Left renal cortex interstitium (tissue), 4 donors: Measurements from ENCODE around the gene SPEM2. TPM values are rescaled to one million over a fixed set of nuclear protein-coding genes. Genes with fewer than 3 reads are reported as not detected.
A peak's percentile ranks its signal among the peaks of the same experiment; 100 is the strongest.

ENCODE experiments used
- DNase-seq, 4 donors: peaks; one replicate each; pipeline ENCODE4 v3.0.0-alpha.2; 2013; ENCODE audit warnings: low read depth in 4 of 4, low spot score in 2 of 4, missing footprints in 1 of 4
- polyA plus RNA-seq, 4 donors: library from polyadenylated mRNA; unstranded; fragments of 120-200 nt; gene quantifications; one replicate each; pipeline ENCODE4 v1.2.1, GENCODE V29; 2013; ENCODE audit not compliant: insufficient read length in 4 of 4

SPEM2 gene
- polyA plus RNA-seq, result under 1 TPM in 1 of 4 donors, not detected in 3; 0.06 TPM

GRCh38 chr17:7425316-7425715 lies at the start of gene SPEM2:
Gene SPEM2 (plus strand): TSS chr17:7425616. CDS start chr17:7425689, 73 bp downstream.
- DNase-seq, result no peak

DNA sequence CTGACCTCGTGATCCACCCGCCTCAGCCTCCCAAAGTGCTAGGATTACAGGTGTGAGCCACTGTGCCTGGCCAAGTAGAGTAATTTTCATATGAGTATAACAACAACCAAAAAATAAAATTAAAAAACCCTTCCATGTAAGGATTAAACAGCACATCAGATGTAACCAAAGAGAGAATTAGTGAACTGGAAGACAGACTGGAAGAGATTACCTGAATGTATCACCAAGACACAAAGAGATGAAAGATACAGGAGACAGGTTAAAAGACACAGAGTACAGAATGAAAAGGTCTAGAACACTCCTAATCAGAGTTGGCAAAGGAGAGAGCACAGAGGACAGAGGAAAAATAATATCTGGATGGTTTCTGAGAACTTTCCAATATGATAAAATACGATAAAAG lies 46.3 kb upstream of the SPEM2 start:
- DNase-seq, result no peak

GRCh38 chr17:7380321-7380720 lies 45.1 kb upstream of the SPEM2 start:
- no peak for DNase-seq

DNA sequence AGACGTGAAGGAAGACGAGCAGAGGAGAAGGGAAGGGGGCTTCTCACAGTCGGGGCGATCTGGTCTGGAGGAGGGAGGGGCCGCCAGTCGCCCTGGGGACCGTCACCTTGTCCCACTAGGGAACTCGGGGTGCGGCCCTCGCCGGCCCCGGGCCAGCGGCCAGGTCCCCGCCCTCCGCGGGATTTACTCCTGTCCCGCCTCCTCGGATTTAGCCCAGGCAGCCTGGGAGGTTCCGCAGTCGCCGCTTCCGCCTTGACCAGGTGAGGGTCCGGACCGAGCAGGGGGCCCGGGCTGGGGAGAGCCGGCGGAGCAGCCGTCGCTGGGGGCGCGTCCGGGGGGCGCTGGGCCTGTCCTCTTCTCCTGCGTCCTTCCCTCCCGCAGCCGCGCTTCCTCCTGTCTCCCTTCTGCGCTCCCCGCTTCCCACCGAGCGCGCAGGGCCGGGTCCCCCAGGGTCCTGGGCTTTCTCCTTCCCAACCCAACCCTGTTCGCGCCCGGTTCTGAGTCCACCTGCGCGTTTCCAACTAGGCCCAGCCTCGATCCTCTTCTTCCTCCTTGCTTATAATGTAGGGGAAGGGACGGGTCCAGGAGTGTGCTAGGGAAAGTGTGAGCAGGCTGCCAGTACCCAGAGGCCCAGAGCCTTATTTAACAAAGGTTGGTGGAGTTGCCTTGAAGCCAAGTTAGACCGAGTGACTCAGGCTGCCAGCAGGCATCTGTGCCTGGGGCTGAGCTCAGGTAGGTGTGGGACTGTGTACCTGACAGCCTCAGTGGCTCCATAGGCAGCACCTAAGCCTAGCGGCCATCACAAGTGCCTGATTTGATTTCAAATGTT lies 44.3 kb upstream of the SPEM2 start, which contains the start of gene TNK1:
TNK1 (plus strand) TSS at position 235 of the 829 bp plus-strand sequence. CDS start 1,838 bp downstream, outside the sequence.
- peak in 1 of 4 donors; percentile 13 for DNase-seq

DNA sequence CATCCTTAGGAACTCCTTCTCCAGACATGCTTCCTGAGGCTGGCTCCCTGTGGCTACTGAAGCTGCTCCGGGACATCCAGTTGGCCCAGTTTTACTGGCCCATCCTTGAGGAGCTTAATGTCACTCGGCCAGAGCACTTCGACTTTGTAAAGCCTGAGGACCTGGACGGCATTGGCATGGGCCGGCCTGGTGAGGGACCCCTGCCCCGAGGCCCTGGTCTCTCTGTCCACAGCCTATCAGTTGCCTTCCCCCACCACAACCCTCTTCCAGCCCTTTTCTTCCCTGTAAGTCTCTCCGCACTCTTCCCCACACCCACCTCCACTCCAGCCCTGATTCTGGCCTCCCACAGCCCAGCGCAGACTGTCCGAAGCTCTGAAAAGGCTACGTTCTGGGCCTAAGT lies 42.5 kb upstream of the SPEM2 start:
- DNase-seq, result no peak

- DNase-seq, result no peak
These were observed 42.1 kb upstream of the SPEM2 start for GRCh38 chr17:7383371-7383741.

DNA sequence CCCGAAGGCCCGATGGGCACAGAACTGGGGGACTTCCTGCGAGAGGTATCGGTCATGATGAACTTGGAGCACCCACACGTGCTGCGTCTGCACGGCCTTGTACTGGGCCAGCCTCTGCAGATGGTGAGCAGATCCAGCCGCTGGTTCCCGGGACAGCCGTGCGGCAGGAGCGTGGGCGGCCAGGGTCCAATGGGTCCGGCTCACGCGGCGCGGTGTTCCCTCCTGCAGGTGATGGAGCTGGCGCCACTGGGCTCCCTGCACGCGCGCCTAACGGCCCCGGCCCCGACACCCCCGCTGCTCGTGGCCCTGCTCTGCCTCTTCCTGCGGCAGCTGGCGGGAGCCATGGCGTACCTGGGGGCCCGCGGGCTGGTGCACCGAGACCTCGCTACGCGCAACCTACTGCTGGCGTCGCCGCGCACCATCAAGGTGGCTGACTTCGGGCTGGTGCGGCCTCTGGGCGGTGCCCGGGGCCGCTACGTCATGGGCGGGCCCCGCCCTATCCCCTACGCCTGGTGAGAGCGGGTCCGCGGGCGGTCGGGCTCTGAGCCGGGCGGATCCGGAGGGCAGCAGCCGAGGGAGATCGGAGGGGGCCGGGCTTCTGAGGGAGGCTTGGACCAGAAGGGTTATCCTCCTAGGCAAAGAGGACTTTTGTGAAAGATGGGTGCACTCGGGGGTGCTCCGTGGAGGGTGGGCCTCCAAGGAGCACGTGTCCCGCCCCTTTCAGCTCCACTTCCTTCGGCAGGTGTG lies 41.5 kb upstream of the SPEM2 start:
- DNase-seq, result no peak

DNA sequence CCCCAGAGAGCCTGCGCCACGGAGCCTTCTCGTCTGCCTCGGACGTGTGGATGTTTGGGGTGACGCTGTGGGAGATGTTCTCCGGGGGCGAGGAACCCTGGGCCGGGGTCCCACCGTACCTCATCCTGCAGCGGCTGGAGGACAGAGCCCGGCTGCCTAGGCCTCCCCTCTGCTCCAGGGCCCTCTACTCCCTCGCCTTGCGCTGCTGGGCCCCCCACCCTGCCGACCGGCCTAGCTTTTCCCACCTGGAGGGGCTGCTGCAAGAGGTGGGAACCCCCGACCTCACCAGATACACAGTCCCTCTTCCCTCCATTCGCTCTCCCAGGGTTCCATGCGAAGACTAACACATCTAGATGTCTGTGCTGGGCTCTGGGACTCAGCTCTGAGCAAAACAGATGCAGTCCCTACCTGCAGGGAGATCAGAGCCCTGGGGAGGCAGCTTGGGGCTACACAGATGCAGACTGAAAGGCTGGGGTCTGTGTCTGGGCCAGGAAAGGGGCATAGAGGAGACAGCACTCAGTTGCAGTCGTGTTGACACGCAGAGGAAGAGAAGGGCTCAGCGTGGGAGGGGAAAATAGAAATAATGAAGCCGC lies 40.8 kb upstream of the SPEM2 start:
- no peak for DNase-seq

DNA sequence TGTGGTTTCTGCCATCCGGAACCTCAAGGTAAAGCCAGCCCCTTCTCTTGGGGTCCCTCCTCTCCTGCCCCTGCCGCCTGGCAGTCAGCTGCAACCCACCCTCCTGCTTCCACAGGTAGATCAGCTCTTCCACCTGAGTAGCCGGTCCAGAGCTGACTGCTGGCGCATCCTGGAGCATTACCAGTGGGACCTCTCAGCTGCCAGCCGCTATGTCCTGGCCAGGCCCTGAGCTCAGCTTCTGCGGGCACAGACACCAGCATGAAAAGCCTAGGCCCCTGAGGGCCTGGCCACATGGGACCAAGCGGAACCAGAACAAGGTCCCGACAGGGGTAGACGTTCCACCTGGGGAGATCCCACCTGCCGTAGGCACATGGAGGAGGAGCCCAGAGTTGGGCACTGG lies 36.6 kb upstream of the SPEM2 start:
- no peak for DNase-seq

DNA sequence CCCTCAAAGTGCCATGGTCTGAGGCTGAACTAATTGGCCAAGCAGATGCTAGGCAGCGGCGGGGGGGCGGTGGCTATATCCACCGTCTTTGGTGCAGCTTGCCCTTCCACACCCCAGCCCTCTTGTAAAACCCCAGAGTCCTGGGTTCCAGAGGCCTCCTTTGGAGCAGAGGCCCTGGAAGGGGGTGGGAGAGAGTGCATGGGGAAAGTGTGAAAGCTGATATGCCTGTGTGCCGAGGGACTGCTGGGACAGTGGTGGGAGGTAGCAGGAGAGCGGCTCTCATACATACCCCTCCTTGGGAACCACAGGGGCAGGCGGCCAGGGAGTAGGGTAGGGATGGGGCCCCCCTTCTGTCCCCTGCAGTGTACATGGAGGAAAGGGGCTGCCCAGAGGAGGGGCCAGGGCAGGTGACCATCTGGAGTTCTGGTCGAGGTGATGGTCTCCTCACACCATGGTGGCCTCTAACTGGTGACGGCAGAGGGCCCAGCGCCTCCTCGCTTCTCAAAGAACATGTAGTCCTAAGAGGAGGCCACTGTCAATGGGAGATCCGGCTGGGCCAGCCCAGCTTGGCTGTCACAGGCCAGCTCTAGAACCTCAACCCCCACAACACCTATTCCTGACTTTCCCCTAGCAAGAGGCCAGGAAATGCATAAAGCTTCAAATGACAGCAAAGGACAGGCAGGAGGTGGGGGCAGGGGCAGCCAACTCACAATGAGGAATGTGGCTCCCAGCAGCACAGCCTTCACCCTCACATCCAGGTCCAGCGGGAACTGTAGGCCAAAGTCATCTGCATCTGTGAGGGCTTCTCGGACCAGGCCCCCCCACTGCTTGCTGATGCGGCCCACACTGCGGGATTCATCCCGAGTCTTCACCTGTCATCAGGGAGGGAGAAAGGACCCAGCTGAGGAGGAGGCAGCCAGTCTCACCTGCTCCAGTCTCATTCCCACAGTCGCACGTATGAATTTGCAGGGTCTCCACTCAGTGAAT lies 35.2 kb upstream of the SPEM2 start:
- DNase-seq, result no peak

DNA sequence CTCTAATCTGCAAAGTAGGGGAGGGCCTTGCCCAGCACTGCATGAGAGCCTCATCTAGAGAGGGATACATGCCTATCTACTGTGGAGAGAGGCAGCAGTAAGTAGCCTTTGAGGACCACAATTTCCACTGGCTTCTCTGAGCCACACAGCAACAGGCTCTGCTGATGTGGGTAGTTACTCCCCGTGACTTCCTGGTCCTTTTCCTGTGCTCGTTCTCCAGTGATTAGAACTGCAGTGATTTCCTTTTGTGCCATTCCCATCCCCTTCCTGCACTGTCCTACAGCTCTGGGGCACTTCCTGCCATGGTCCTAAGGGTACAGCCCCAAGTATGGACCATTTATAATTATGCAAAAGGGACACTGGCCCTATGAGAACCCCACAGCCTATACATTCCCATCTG lies 34.1 kb upstream of the SPEM2 start:
- DNase-seq, result no peak

DNA sequence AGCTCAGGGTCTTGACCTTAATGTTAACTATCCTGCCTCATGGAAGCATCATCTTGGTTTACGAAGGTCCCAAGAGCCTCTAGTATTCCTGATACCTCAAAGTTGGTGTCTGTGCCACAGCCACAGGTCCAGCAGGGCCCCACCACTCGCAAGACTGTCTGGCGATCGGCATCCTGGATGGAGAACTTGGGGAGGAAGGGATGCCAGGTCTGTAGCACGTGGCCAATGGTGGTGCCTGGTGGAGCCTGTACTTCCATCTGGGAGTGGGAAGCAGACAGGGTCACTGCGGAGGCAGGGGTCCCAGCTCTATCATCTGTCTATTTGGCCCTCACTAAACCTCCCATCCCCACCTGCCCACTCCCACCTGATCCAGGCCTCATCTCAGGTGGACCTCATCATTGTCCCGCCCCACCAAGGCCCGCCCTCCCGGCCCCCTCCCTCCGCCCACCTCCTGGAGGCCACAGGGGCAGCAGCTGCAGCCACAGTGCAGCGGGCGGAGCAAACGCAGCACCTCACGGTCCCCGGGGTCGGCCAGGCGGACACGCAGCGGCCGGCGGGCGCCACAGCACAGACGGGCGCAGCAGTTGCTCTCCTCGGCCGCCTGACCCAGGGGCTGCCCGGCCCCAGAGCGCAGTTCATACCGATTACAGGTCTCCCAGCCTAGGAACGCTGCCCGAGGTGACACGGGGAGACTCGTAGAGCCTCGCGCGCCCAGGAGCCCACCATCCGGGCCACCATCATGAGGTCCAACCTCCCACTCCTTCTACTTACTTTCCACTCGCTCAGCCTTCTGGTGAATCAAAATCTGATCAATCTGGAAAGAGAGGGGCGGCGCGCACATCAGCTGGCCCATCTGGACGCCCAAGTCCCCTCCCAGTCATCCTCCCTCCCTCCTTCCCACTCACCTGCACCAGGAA lies 32.5 kb upstream of the SPEM2 start:
- DNase-seq, result no peak

DNA sequence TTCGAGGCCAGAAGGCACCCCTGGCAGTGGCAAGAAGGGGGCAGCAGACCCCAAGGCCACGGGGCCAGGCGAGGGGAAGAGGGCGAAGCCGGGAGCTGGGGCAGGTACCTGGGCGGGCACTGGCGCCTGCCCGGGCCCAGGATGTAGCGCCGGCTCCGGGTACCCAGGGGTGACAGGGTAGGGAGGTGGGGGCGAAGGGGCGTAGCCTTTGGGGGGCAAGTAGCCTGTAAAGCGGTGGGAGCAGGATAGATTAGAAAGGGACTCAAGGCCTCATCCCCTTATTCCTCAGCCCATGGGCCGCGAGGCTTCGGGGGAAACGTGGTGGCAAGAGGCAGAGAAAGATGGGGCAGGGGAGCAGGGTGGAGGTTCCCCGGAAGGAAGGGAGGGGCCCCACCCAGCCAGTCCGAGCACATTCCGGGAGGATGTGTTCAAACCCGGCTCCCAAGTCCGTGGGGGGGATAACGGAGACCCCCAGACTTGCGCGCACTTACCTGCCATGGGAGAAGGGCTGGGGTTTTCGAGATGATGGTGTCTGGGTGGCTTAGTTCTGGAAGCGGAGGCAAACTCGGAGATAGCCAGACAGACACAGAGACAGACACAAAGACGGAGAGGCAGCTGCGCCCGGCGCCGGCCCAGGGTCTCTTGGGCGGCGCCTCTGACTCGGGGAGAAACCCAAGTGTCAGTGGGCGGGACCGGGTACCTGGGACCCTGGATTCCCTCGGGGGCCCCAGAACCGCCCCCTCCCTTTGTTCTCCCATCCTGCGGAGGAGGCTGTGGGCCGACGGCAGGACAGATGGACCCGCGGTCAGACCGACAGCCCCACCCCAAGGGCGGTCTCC lies 31.6 kb upstream of the SPEM2 start:
- DNase-seq, result no peak

DNA sequence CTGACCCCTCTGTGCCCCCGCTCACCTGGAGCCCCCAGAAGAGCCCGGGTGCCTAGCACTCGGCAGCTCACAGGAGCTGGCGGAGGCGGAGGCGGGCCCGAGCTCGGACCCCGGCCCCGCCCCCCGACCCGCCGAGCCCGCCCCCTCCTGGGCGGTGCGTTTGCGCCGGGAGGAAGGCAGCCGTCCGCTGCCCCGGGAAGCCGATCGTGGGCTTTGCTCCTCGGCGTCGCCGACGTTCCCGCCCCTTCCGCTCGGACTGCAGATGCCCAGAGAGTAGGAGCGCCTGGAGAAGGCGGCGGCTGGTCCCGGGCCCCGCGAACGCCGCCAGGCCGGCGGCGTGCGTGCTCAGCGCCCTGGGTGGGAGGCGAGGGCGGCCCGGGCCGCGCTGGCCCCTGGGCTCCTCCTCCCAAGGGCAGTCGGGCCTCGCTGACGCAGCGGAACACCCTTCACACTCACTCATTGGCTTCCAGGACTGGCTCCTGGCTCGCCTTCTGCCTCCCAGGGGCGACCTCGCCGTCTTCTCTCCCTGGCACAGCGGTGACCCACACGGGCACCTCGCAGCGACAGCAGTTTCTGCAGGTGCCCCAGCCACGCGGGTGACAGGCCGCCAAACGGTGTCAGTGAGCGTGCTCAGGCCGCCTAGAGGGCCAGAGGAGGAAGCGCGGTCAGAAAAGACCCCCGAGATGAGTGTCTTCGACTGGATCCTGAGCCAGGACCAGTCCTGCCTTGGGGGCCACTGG lies 30.8 kb upstream of the SPEM2 start, which contains the start of gene PLSCR3:
PLSCR3 (minus strand) TSS at position 74 of the 740 bp plus-strand sequence. CDS start 415 bp downstream, outside the sequence.
- DNase-seq, result peak in 2 of 4 donors; percentile 63 to 76

GRCh38 chr17:7396147-7396546 lies 29.3 kb upstream of the SPEM2 start:
- no peak for DNase-seq

DNA sequence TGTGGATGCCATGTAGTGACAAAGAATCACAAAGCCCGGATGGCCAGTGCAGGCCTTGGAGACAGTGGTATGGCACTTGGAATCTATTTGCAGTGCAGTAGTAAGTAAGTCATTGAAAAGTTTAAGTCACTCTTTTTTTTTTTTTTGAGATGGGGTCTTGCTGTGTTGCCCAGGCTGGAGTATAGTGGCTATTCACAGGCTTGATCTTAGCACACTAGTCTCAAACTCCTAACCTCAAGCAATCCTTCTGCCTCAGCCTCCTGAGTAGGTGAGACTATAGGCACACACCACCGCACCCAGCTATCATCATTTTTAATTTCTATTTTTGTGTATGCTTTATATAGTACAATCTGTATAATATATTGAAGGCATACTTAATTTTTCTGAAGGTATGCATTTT lies 26.8 kb upstream of the SPEM2 start:
- DNase-seq, result no peak

DNA sequence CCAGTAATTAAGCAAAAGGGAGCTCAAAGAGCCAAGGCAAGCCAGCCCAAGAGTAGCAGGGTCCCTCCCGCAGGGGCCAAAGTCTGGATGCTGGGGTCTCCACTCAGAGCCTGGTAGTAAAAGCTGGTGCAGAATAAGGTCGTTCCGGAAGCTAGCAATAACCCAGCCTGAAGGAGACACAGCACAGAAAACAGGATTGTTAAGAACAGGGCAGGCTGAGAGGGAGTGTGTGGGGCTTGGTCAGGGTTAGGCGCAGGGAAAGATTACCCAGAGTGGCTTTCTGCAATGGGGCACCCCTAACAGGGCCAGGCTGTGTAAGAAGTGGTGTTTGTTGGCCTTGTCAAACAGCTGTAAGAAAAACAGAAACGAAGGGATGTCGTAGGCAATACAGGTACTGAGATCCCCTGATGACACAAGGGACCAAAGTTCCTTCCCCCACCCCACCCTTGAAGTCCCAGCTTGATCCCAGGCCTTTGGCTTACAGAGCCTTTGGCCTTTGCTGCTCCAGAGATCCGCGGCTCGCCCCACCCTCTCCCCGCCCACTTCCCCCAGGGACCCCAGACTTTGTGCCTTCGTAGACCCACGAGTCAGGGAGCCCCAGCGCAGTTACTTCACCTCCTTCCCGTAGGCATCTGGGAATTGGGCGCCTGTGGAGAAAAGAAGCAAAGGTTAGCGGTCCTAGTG lies 22.2 kb upstream of the SPEM2 start:
- DNase-seq, result no peak
